GM12872 (cell line): ENCODE measurements around the gene ACO2.

Experiments
- TF ChIP-seq, protein P1 (sequence below): IDR thresholded peaks from 3 replicates; pipeline ENCODE4 v1.5.1; 2011; ENCODE audit warnings: low read depth, mild to moderate bottlenecking, low read length, moderate library complexity; ENCODE audit not compliant: insufficient read depth

Gene ACO2

DNA sequence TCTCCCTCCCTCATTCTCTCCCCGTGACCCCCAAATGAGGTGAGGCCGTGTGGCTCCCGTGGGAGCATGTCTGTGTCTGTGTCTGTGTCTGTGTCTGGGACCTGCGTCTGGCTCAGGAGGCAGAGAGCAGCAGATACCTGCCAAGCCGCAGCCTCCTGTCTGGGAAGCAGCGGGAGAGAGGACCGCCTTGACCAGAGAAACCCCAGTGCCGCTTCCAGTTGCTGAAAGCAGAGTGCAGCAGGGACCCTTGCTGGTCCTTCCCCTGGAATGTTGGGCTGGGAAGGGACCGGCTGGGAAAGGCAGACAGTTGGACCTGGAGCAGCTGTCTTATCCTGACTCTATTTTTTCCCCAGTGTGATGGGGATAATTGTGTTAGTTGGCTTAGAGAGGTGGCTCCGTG is 92.4 kb downstream of the ACO2 start:
- TF ChIP-seq, protein P1, sequence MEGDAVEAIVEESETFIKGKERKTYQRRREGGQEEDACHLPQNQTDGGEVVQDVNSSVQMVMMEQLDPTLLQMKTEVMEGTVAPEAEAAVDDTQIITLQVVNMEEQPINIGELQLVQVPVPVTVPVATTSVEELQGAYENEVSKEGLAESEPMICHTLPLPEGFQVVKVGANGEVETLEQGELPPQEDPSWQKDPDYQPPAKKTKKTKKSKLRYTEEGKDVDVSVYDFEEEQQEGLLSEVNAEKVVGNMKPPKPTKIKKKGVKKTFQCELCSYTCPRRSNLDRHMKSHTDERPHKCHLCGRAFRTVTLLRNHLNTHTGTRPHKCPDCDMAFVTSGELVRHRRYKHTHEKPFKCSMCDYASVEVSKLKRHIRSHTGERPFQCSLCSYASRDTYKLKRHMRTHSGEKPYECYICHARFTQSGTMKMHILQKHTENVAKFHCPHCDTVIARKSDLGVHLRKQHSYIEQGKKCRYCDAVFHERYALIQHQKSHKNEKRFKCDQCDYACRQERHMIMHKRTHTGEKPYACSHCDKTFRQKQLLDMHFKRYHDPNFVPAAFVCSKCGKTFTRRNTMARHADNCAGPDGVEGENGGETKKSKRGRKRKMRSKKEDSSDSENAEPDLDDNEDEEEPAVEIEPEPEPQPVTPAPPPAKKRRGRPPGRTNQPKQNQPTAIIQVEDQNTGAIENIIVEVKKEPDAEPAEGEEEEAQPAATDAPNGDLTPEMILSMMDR, result no peak

DNA sequence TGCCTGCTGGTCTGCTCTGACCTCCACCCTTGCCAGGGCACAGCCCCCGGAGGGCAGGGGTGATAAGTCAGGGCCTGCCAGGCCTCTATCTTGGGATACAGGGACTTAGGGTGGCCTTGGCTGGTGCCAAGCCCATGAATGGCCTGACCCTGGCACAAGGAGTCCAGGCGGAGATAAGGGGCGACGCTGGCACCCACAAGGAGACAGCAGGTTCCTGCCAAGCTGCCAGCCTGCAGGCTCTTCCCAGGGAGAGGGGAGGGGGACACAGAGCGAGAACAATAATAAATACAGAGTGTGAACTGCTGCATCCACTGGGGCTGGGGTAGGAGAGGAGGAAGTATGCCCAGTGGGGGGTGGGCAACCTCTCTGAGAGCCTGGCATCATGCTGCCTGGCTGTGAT is 92.9 kb downstream of the ACO2 start:
- TF ChIP-seq, protein P1, result no peak

DNA sequence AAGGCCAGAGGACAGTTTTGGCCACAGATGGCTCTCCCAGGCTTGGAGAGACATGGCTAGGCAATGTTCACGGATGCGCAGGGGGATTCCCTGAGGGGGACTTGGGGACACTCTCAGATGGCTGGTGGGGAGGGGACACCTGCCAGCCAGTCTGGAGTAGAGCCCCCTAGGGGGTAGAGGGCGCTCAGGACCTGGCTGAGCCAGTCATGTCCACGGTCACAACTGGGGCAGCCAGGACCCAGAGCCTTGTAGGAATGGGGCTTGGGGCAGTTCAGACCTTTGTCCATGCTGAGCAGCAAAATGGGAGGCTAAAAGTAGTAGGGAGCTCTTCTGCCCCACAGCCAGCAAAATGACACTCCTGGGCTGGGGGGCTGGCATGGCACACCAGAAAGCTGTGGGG is 93.5 kb downstream of the ACO2 start:
- TF ChIP-seq, protein P1, result no peak

DNA sequence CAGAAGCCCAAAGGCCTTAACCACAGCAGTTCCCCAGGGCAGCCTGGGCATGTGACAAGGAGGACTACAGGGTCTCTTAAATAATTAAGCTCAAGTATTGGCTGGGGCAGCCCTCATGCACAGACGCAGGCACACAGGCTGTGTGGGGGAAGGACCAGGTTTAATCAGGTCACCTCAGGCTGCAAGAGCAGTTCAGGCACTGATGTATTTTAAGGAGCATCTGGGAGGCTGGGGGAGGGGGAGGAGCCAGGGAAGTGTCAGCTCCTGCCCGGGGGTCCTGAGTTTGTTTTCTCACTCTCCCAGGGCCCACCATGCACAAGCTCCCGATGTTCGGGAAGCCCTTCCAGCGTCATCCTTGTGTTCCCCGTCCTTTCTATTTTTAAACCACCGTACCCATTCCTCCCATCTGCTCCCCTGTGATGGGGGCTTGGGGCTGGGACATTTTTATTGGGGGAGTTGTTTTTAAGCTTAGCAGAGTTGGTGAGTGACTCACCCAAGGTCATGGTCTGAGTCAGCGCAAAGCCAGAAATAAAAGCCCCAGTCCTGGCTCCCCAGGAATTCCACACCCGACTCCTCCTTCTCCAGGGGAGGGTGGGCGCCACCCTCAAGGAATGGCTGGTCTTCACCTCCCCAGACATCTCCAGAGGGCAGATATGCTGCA is 94.3 kb downstream of the ACO2 start:
- TF ChIP-seq, protein P1, result no peak

DNA sequence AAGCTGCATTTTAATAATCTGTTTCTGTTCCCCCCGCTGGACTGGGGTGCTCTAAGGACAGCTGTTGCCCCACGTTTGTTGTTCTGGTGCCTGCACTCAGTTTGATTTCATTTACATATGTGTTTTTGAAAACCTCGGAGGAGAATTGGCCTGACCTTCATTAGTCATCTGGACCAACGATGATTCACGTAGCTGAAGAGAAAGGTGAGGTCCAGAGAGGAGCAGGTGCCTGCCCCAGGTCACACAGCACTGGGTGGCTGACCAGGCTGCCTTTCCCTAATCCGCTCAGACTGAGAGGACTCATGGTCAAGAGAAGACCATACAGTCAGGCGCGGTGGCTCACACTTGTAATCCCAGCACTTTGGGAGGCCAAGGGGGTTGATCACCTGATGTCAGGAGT is 95.6 kb downstream of the ACO2 start:
- TF ChIP-seq, protein P1, result no peak

DNA sequence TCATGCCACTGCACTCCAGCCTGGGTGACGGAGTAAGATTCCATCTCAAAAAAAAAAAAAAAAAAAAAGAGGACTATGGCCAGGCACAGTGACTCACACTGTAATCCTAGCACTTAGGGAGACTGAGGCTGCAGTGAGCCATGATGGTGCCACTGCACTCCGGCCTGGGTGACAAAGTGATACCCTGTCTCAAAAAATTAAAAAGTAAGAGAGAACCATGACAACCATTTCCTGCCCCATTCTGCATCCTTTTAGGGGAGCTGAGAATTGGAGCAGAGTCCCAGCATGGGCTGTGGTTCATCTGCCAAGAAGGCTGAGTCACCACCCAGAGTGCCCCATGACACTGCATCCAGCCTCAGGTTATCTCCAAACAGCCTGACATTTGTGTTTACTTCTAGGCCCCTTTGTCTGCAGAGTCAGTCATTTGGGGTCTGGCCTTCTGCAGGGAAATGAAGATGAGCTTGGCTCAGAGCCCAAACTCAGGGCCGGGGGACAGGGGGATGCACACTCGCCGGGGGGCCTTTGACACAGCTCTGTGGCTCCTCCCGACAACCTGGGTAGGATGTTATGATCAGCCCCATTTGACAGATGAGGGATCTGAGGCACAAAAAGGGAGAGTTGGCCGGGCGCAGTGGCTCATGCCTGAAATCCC is 96.6 kb downstream of the ACO2 start:
- TF ChIP-seq, protein P1, result no peak

DNA sequence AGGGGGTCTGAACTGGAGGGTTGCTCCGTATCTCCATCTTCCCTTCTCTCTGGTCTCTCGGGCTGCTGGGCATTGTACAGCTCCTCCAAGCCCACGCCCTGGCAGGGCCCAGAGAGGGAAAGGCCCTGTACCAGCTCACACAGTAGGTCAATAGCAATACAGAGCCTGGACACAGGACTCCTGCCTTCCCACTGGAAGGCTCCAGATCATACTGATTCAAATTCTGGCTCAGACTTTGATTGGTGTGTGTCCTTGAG is 98.5 kb downstream of the ACO2 start:
- TF ChIP-seq, protein P1, result no peak

DNA sequence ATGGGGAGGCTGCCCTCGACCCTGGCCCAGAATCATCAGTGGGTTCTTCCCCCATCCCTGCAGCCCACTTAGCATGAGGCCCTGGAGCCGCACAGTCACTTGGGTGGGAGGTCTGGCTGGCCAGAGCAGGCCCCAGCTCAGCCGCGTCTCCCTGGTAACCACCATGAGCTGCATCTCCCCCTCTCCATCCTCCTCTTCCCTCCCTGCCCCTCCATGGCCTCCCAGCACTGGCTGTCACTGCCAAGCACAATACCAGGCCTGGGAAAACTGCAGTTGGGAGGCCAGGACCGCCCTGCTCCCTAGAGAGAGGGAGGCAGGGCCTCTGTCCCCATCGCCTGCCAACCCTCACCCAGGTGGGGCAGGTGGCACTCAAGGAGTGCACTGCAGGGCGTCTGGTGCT is 99.9 kb downstream of the ACO2 start:
- TF ChIP-seq, protein P1, result no peak
